H1 (cell line): ENCODE results near the gene TGM3. TPM values are rescaled to one million over a fixed set of nuclear protein-coding genes. Genes with fewer than 3 reads are reported as not detected.

Experiments
- CTCF ChIA-PET: fragments of 300-600 bp; sonication (Branson Sonifier 250); formaldehyde crosslinking; loops from one replicate; lab custom pipeline; 2021; ENCODE audit not compliant: partially characterized antibody; lab: Charles Lee
- POLR2A ChIA-PET: fragments of 300-600 bp; sonication (Branson Sonifier 250); formaldehyde crosslinking; loops from one replicate; lab custom pipeline; 2021; ENCODE audit warnings: inconsistent platforms; ENCODE audit not compliant: partially characterized antibody; lab: Charles Lee
- DNase-seq, 2 experiments: peaks; one replicate each; pipeline versions ENCODE4 v3.0.0 to v3.0.0-alpha.2; 2010 to 2022; ENCODE audit warnings: low spot score in 2 of 2, low read depth in 1 of 2, mixed read lengths in 1 of 2
- FAIRE-seq: peaks from 2 replicates; lab custom pipeline; 2011; peaks lifted over from hg19 to GRCh38; lab: Jason Lieb, UNC
- H2AFZ ChIP-seq: 2 replicates; pipeline ENCODE4 v1.8.1; 2012; ENCODE audit warnings: low read length, inconsistent platforms
- H2AK5ac ChIP-seq: 2 replicates; pipeline ENCODE4 v1.6.1; 2013; ENCODE audit warnings: low read depth, low read length
- H2BK120ac ChIP-seq: replicated peaks from 2 replicates; pipeline ENCODE3; 2013; ENCODE audit warnings: low read depth, low read length, inconsistent platforms
- H2BK12ac ChIP-seq: 2 replicates; pipeline ENCODE4 v1.6.1; 2013; ENCODE audit warnings: low read depth, low read length
- H2BK15ac ChIP-seq: 2 replicates; pipeline ENCODE4 v1.6.1; 2013; ENCODE audit warnings: low read length
- H2BK20ac ChIP-seq: 2 replicates; pipeline ENCODE4 v1.6.1; 2013; ENCODE audit warnings: low read length
- H2BK5ac ChIP-seq: 2 replicates; pipeline ENCODE4 v1.6.1; 2013; ENCODE audit warnings: low read depth, low read length
- H3K14ac ChIP-seq: 2 replicates; pipeline ENCODE4 v1.6.1; 2013; ENCODE audit warnings: inconsistent platforms; ENCODE audit not compliant: insufficient read length
- H3K18ac ChIP-seq: 2 replicates; pipeline ENCODE4 v1.6.1; 2013; ENCODE audit warnings: low read length; ENCODE audit errors: extremely low read depth
- H3K23ac ChIP-seq: 2 replicates; pipeline ENCODE4 v1.6.1; 2013; ENCODE audit warnings: inconsistent platforms; ENCODE audit not compliant: insufficient read length
- H3K23me2 ChIP-seq: 2 replicates; pipeline ENCODE4 v1.6.1; 2013; ENCODE audit warnings: low read depth, low read length
- H3K27ac ChIP-seq: 2 replicates; pipeline ENCODE4 v1.6.1; 2011; ENCODE audit warnings: low read depth, low read length, inconsistent platforms
- H3K27me3 ChIP-seq, 4 experiments: replicated peaks in 1 of 4; 1 replicate in 1 of 4; 2 replicates in 3 of 4; pipeline versions ENCODE4 v1.6.1 to v1.8.1; 2011 to 2013; ENCODE audit warnings: low read length in 3 of 4, mild to moderate bottlenecking in 3 of 4, inconsistent platforms in 2 of 4, mixed read lengths in 2 of 4, moderate library complexity in 1 of 4; ENCODE audit not compliant: control insufficient read depth in 3 of 4, insufficient read depth in 3 of 4; ENCODE audit errors: extremely low read depth in 1 of 4
- H3K36me3 ChIP-seq, 4 experiments: 2 replicates each; pipeline versions ENCODE4 v1.6.1 to v1.8.1; 2011 to 2013; ENCODE audit warnings: mild to moderate bottlenecking in 4 of 4, low read length in 3 of 4, moderate library complexity in 2 of 4, control low read depth in 1 of 4, inconsistent platforms in 1 of 4; ENCODE audit not compliant: insufficient read depth in 4 of 4, control insufficient read depth in 2 of 4
- H3K4ac ChIP-seq: replicated peaks from 2 replicates; pipeline ENCODE3; 2013; ENCODE audit warnings: low read length, low read depth, mixed read lengths, inconsistent platforms; ENCODE audit not compliant: insufficient read length
- H3K4me1 ChIP-seq, 4 experiments: replicated peaks in 1 of 4; 1 replicate in 1 of 4; 2 replicates in 3 of 4; pipeline versions ENCODE4 v1.6.1 to v1.8.1; 2011 to 2013; ENCODE audit warnings: low read length in 3 of 4, inconsistent platforms in 2 of 4, mixed read lengths in 1 of 4; ENCODE audit not compliant: insufficient read depth in 4 of 4, control insufficient read depth in 3 of 4
- H3K4me2 ChIP-seq, 2 experiments: 2 replicates each; pipeline versions ENCODE4 v1.6.1 to v1.8.1; 2011 to 2013; ENCODE audit warnings: low read depth in 2 of 2, low read length in 2 of 2, control low read depth in 1 of 2, inconsistent platforms in 1 of 2, mild to moderate bottlenecking in 1 of 2; ENCODE audit not compliant: insufficient read depth in 1 of 2
- H3K4me3 ChIP-seq, 4 experiments: fragments of 200-600, 300-600 bp in 1 of 4; sonication (generic), shearing (Covaris generic), sonication (Bioruptor Twin) in 1 of 4; 2 replicates each; pipeline versions ENCODE4 v1.5.1 to v1.8.1; 2011 to 2016; ENCODE audit warnings: low read length in 4 of 4, low read depth in 3 of 4, control low read depth in 2 of 4, inconsistent platforms in 2 of 4, mild to moderate bottlenecking in 2 of 4, mixed read lengths in 1 of 4, moderate library complexity in 1 of 4; ENCODE audit not compliant: insufficient read depth in 2 of 4; ENCODE audit errors: extremely low read depth in 1 of 4
- H3K56ac ChIP-seq: replicated peaks from 2 replicates; pipeline ENCODE3; 2013; ENCODE audit warnings: low read depth, mild to moderate bottlenecking, mixed read lengths, low read length, inconsistent platforms; ENCODE audit not compliant: insufficient read length
- H3K79me1 ChIP-seq: 2 replicates; pipeline ENCODE4 v1.6.1; 2013; ENCODE audit warnings: low read depth, low read length, control low read depth
- H3K79me2 ChIP-seq, 2 experiments: 2 replicates each; pipeline versions ENCODE4 v1.6.1 to v1.8.1; 2012 to 2013; ENCODE audit warnings: low read length in 2 of 2, mild to moderate bottlenecking in 2 of 2, inconsistent platforms in 1 of 2; ENCODE audit not compliant: insufficient read depth in 2 of 2, control insufficient read depth in 1 of 2
- H3K9ac ChIP-seq, 4 experiments: replicated peaks in 1 of 4; 1 replicate in 1 of 4; 2 replicates in 3 of 4; pipeline versions ENCODE4 v1.6.1 to v1.8.1; 2011 to 2013; ENCODE audit warnings: low read depth in 3 of 4, low read length in 3 of 4, control low read depth in 2 of 4, mild to moderate bottlenecking in 2 of 4, moderate library complexity in 2 of 4, inconsistent platforms in 1 of 4; ENCODE audit errors: extremely low read depth in 1 of 4
- H3K9me3 ChIP-seq, 2 experiments: 2 replicates each; pipeline versions ENCODE4 v1.6.1 to v1.8.1; 2012 to 2013; ENCODE audit warnings: mild to moderate bottlenecking in 2 of 2, moderate library complexity in 2 of 2, control low read depth in 1 of 2, inconsistent platforms in 1 of 2, low read depth in 1 of 2, low read length in 1 of 2, mixed read lengths in 1 of 2; ENCODE audit not compliant: insufficient read depth in 2 of 2
- H4K20me1 ChIP-seq, 2 experiments: replicated peaks in 1 of 2; 2 replicates each; pipeline versions ENCODE3 to v1.8.1; 2011 to 2013; ENCODE audit warnings: inconsistent platforms in 2 of 2, low read length in 2 of 2, mild to moderate bottlenecking in 1 of 2; ENCODE audit not compliant: insufficient read depth in 2 of 2, control insufficient read depth in 1 of 2
- H4K5ac ChIP-seq: 2 replicates; pipeline ENCODE4 v1.6.1; 2013; ENCODE audit warnings: low read length, low read depth, mixed read lengths, inconsistent platforms; ENCODE audit not compliant: insufficient read length
- H4K8ac ChIP-seq: 2 replicates; pipeline ENCODE4 v1.8.0; 2013; ENCODE audit warnings: mild to moderate bottlenecking, moderate library complexity, low read length, inconsistent platforms; ENCODE audit not compliant: insufficient read depth; ENCODE audit errors: extremely low read depth
- H4K91ac ChIP-seq: replicated peaks from 2 replicates; pipeline ENCODE3; 2013; ENCODE audit warnings: low read length, mixed read lengths, inconsistent platforms; ENCODE audit not compliant: insufficient read length
- CEBPB ChIP-seq: IDR thresholded peaks from 2 replicates; pipeline ENCODE4 v1.6.1; 2012; ENCODE audit warnings: low read depth, low read length
- WGBS, 2 experiments: shearing (Covaris generic) in 1 of 2; methylation state at CpG; one replicate each; pipeline versions ENCODE4 v1.1.6 to v1.1.7; 2013 to 2015; ENCODE audit warnings: low lambda C conversion rate in 2 of 2, mixed read lengths in 2 of 2, inconsistent platforms in 1 of 2, low coverage in 1 of 2, missing lambda C conversion rate in 1 of 2; ENCODE audit not compliant: insufficient replicate concordance in 2 of 2, insufficient coverage in 1 of 2, insufficient read length in 1 of 2; ENCODE audit errors: extremely low coverage in 1 of 2, missing lambda C conversion rate in 1 of 2; 5-methylcytosine and 5-hydroxymethylcytosine counted together
- polyA plus RNA-seq, 7 experiments: library from polyadenylated mRNA; depleted of rRNA in 3 of 7; stranded (reverse) in 5 of 7; unstranded in 2 of 7; fragments of >200 nt in 5 of 7; fragments of 200-250 nt in 2 of 7; gene quantifications; 1 replicate in 5 of 7; 2 replicates in 1 of 7; 4 replicates in 1 of 7; pipeline versions ENCODE4 v1.2.1 to v1.2.3, GENCODE V29; 2011 to 2013; ENCODE audit warnings: missing spikeins in 2 of 7, mixed read lengths in 2 of 7
- total RNA-seq: library from RNA; stranded (reverse); fragmentation: NEBNext Ultra II Directional; extraction: Animal tissue kit (Norgen Biotek cat#: 25700); gene quantifications from 2 replicates; pipeline ENCODE4 v1.2.1, GENCODE V29; 2021
- TF ChIP-seq, protein P1 (sequence below): IDR thresholded peaks from 2 replicates; pipeline ENCODE4 v1.6.1; 2012; ENCODE audit warnings: low read length, inconsistent platforms

Gene TGM3
- total and polyA plus RNA-seq, 2 of the 8 experiments (the other 6 are each of a cell fraction or from before 2014, with no cell fraction given), result 0.12 TPM; not detected in 1

DNA sequence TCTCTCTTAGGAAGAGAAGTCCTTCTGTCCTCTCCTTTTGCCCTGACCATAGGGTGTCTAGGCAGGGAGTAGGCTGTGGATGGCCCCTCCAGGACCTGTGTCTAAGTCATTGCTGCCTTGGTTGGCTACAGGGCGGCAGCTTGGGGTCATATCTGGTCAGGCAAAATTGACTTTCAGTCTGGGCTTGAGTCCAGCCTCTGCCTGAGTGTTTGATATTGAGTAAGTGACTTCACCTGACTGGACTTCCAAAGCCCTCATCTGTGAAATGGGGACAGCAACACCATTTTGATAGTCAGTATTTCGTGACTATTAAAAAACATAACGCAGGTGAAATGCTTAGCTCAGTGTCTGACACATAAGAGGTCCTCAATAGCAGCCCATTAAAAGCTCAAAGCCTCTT, 4.6 kb downstream of the TGM3 start:
- ChIA-PET CTCF (interaction anchor here (0.6 to 2.1 kb wide), 5 partner anchors 11 to 489 kb away, joined by 3 to 9 read pairs (median 3); no protein-coding TSS in a partner anchor), POLR2A (no interaction called here)
- DNase-seq, result no peak
- Histone ChIP-seq H3K4me3 (no peak overlapping the region), H3K18ac (no peak overlapping the region), H4K8ac (no peak overlapping the region), H3K79me1 (no peaks in the 10 kb centered on the region), H3K14ac (no peak overlapping the region), H3K27ac (no peak overlapping the region), H2BK15ac (no peak overlapping the region), H4K20me1 (no peaks in the 10 kb centered on the region), H3K4me1 (peaks cover 4 to 16% (median 9%) of the 10 kb centered on the region in 4 experiments), H3K23ac (no peak overlapping the region), H2BK12ac (no peak overlapping the region), H4K5ac (no peak overlapping the region), H2AK5ac (no peak overlapping the region), H3K9ac (no peak overlapping the region), H2BK5ac (no peak overlapping the region), H2BK120ac (no peak overlapping the region), H3K4ac (no peak overlapping the region), H4K91ac (no peak overlapping the region), H3K79me2 (no peaks in the 10 kb centered on the region), H3K4me2 (no peak overlapping the region), H3K27me3 (no peaks in the 10 kb centered on the region; a peak in 1 of 7 replicates), H3K56ac (no peak overlapping the region), H3K9me3 (no peaks in the 10 kb centered on the region), H3K36me3 (no peaks in the 10 kb centered on the region), H2AFZ (no peak overlapping the region), H3K23me2 (no peaks in the 10 kb centered on the region), H2BK20ac (no peak overlapping the region)
- no peak for FAIRE-seq
- WGBS, 2 experiments, result 93% methylated on average over 3 of the region's 3 CpGs; no CpG with 5 or more reads in 1 of the 2 experiments
- TF ChIP-seq, protein P1, sequence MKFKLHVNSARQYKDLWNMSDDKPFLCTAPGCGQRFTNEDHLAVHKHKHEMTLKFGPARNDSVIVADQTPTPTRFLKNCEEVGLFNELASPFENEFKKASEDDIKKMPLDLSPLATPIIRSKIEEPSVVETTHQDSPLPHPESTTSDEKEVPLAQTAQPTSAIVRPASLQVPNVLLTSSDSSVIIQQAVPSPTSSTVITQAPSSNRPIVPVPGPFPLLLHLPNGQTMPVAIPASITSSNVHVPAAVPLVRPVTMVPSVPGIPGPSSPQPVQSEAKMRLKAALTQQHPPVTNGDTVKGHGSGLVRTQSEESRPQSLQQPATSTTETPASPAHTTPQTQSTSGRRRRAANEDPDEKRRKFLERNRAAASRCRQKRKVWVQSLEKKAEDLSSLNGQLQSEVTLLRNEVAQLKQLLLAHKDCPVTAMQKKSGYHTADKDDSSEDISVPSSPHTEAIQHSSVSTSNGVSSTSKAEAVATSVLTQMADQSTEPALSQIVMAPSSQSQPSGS, result no peak
- 0 out of 2 replicates have a peak, but pooled peaks have one; percentile 30 for TF ChIP-seq CEBPB
